Measurements from ENCODE around the gene THRA. TPM values are rescaled to one million over a fixed set of nuclear protein-coding genes. Genes with fewer than 3 reads are reported as not detected.

THRA gene
- total and polyA plus RNA-seq, 9 of the 15 experiments (the other 6 are each of a cell fraction or from before 2014, with no cell fraction given), result 0.34 to 23.4 (median 12.7) TPM

DNA sequence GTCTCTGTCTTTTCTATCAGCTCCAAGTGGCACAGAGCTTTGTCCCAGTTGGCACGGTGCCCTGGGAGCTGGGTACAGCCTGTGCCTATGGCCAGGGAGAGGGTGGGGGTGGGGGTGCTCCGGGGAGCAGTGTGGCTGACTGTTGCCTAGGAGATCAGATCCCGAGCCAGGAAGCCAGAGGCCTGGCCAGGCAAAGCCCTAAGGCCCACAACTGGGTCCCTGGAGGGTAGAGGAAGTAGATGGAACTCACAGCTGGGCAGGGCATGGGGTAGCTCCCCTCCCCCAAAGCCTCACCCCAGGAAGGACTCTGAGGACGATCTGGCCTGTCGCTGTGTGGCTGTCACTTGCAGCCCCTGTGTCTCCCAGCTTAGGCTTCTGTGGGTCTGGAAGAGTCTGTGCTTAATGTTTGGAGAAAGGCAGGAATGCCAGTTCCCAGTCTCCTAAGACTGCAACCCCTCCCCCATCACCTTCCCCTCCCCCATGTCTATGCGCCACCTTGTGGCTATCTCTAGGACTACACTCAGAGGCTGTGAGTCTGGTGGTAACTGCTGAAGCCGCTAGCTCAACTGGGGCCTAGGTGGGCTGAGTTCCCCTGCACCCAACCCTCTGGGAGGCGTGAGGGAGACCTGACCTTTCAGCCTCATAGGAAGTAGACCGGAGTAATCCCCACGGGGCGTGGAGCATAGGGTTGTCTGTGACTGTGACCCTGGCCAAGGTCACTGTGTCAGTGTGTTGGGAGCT lies 12.6 kb downstream of the THRA start (continued):
- TF ChIP-seq, protein P1, sequence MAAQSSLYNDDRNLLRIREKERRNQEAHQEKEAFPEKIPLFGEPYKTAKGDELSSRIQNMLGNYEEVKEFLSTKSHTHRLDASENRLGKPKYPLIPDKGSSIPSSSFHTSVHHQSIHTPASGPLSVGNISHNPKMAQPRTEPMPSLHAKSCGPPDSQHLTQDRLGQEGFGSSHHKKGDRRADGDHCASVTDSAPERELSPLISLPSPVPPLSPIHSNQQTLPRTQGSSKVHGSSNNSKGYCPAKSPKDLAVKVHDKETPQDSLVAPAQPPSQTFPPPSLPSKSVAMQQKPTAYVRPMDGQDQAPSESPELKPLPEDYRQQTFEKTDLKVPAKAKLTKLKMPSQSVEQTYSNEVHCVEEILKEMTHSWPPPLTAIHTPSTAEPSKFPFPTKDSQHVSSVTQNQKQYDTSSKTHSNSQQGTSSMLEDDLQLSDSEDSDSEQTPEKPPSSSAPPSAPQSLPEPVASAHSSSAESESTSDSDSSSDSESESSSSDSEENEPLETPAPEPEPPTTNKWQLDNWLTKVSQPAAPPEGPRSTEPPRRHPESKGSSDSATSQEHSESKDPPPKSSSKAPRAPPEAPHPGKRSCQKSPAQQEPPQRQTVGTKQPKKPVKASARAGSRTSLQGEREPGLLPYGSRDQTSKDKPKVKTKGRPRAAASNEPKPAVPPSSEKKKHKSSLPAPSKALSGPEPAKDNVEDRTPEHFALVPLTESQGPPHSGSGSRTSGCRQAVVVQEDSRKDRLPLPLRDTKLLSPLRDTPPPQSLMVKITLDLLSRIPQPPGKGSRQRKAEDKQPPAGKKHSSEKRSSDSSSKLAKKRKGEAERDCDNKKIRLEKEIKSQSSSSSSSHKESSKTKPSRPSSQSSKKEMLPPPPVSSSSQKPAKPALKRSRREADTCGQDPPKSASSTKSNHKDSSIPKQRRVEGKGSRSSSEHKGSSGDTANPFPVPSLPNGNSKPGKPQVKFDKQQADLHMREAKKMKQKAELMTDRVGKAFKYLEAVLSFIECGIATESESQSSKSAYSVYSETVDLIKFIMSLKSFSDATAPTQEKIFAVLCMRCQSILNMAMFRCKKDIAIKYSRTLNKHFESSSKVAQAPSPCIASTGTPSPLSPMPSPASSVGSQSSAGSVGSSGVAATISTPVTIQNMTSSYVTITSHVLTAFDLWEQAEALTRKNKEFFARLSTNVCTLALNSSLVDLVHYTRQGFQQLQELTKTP (IDR thresholded peaks at IDR 0.05; ENCODE audit: low read depth in 1 of 2, partially characterized antibody in 2 of 2), result peak in 1 of 2 experiments; percentile 95
- TF ChIP-seq SP1 (CRISPR knock-in tag; IDR thresholded peaks at IDR 0.05) (0 out of 2 replicates have a peak, but pooled peaks have one; percentile 24), THRAP3 (IDR thresholded peaks at IDR 0.05; ENCODE audit: borderline replicate concordance) (no peak), NFIC (IDR thresholded peaks at IDR 0.05) (peak; percentile 29; the same call in 1 of the 2 replicates), YY1 (IDR thresholded peaks at IDR 0.05; ENCODE audit: borderline replicate concordance in 1 of 3, control insufficient read depth in 1 of 3, extremely low read depth in 1 of 3, insufficient read depth in 3 of 3, insufficient read length in 1 of 3, insufficient replicate concordance in 2 of 3, low read depth in 1 of 3, low read length in 2 of 3) (peak in 1 of 3 experiments; percentile 18), TBL1XR1 (IDR thresholded peaks at IDR 0.05; ENCODE audit: low read length in 2 of 2) (peak; percentile 66 to 73; a peak in 3 of 4 replicates), GATAD2A (IDR thresholded peaks at IDR 0.05) (0 out of 2 replicates have a peak, but pooled peaks have one; percentile 13), PHF21A (IDR thresholded peaks at IDR 0.05; ENCODE audit: borderline replicate concordance, low read depth) (0 out of 2 replicates have a peak, but pooled peaks have one; percentile 17), HIVEP1 (CRISPR knock-in tag; IDR thresholded peaks at IDR 0.05) (0 out of 2 replicates have a peak, but pooled peaks have one; percentile 6), DACH1 (IDR thresholded peaks at IDR 0.05; ENCODE audit: partially characterized antibody) (peak; percentile 18), HOMEZ (CRISPR knock-in tag; IDR thresholded peaks at IDR 0.05) (no peak), TBP (optimal IDR thresholded peaks at IDR 0.05; ENCODE audit: low read depth, low read length) (peak; percentile 7), TEAD4 (IDR thresholded peaks at IDR 0.05; ENCODE audit: low read length) (peak; percentile 12; the same call in 1 of the 2 replicates), TEAD4 (CRISPR knock-in tag; IDR thresholded peaks at IDR 0.05; ENCODE audit: borderline replicate concordance) (no peak), RCOR1 (IDR thresholded peaks at IDR 0.05; ENCODE audit: borderline replicate concordance in 1 of 2, low read depth in 2 of 2, low read length in 2 of 2) (peak in 1 of 2 experiments; percentile 58; a peak in 1 of 4 replicates), CC2D1A (IDR thresholded peaks at IDR 0.05) (peak; percentile 21; the same call in 1 of the 2 replicates), TOE1 (IDR thresholded peaks at IDR 0.05; ENCODE audit: borderline replicate concordance) (peak; percentile 45; the same call in 1 of the 2 replicates), TOE1 (CRISPR knock-in tag; IDR thresholded peaks at IDR 0.05; ENCODE audit: borderline replicate concordance, low read depth) (no peak), SIN3B (IDR thresholded peaks at IDR 0.05; ENCODE audit: low read depth) (0 out of 2 replicates have a peak, but pooled peaks have one; percentile 13)
- TF ChIP-seq, protein P2, sequence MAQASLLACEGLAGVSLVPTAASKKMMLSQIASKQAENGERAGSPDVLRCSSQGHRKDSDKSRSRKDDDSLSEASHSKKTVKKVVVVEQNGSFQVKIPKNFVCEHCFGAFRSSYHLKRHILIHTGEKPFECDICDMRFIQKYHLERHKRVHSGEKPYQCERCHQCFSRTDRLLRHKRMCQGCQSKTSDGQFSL (CRISPR knock-in tag; IDR thresholded peaks at IDR 0.05), result no peak
- TF ChIP-seq, protein P2 (tag; IDR thresholded peaks at IDR 0.05), result peak; percentile 26 to 41; a peak in 2 of 4 replicates

All from K562 (cell line).